Muscle layer of duodenum (tissue), 2 donors: ENCODE results near the gene PCNX4.

Experiments used
- H3K27ac ChIP-seq: one replicate; pipeline ENCODE4 v1.7.0; 2013; ENCODE audit warnings: mild to moderate bottlenecking, low read length
- H3K27me3 ChIP-seq: one replicate; pipeline ENCODE4 v1.7.0; 2013; ENCODE audit warnings: low read depth, mild to moderate bottlenecking, control low read depth, low read length
- H3K36me3 ChIP-seq, 2 donors: one replicate each; pipeline ENCODE4 v1.7.0; 2013; ENCODE audit warnings: low read length in 2 of 2, control low read depth in 1 of 2, mild to moderate bottlenecking in 1 of 2; ENCODE audit not compliant: insufficient read depth in 2 of 2, control insufficient read depth in 1 of 2
- H3K4me1 ChIP-seq, 2 donors: one replicate each; pipeline ENCODE4 v1.7.0; 2013; ENCODE audit warnings: low read length in 2 of 2, mild to moderate bottlenecking in 2 of 2, control low read depth in 1 of 2, moderate library complexity in 1 of 2; ENCODE audit not compliant: insufficient read depth in 2 of 2, control insufficient read depth in 1 of 2
- H3K4me3 ChIP-seq, 2 donors: one replicate each; pipeline ENCODE4 v1.7.0; 2013; ENCODE audit warnings: low read length in 2 of 2, low read depth in 1 of 2, mild to moderate bottlenecking in 1 of 2
- H3K9me3 ChIP-seq, 2 donors: one replicate each; pipeline ENCODE4 v1.7.0; 2013; ENCODE audit warnings: low read length in 2 of 2, control low read depth in 1 of 2, mild to moderate bottlenecking in 1 of 2; ENCODE audit not compliant: control insufficient read depth in 1 of 2
- donor health status: healthy.

The PCNX4 gene

DNA sequence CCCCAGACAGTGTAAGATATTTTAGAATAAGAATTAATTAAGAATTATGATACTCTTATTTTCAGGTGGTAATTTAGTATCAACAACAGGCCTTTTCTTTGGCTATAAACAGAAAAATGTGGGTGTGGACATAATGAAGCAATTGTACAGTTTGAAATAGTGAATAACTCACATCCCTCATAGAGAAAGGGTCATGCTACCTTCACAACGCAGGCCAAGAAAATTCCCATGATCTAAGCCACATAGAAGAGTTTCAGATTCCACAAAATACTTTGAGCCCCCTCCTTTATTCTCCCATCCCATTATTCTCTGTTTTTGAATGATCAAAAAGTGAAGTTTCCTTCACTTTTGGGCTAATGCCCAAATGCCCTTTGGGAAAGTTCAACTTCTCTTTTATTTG is 97.0 kb downstream of the PCNX4 start:
- Histone ChIP-seq H3K4me1 (peaks cover 0 to 4% of the 10 kb centered on the region in 2 donors), H3K27me3 (no peaks in the 10 kb centered on the region), H3K9me3 (no peaks in the 10 kb centered on the region), H3K4me3 (no peak overlapping the region), H3K27ac (no peak overlapping the region), H3K36me3 (no peaks in the 10 kb centered on the region)

DNA sequence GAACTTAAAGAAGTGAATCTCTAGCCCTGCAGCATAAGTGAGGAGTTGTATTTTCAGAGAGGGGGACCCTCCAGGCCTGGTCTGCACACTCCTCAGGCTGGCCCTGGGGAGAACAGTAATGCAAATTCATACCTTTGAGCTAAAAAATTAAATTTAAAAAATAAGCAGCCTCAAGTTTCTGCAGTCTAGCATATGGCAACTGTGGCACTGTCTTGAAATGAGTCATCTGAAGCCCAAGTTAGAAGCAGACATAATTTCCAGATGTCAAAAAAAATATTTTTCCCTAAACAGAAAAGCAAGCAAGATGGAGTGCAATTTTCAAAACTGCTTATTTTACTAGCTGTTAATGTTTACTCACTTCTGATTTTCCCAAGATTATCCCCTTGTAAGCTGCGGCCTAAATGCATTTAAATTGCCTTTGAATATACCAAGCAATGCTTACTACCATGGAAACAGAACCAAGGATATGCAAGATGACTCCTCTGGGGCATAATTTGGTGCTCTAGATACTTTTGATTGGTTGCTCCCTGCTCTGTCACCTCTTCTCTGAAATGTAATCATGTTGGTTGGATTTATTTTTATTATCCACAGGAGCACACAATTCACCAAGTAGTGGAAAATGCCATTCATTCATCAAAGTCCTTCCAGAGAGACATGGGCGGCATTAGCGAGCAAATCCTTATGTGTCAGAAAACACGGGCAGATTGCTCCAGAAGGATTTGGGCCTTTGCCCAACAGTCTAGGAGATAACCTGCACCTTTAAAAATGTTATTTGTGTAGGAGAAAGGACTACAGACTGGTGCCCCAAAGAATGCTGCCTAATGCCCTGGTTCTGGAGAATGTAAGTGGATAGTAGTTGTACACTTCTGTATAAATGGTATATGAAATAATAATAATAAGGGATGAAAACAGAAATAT is 98.5 kb downstream of the PCNX4 start:
- Histone ChIP-seq H3K9me3 (no peaks in the 10 kb centered on the region), H3K4me3 (no peak overlapping the region), H3K27me3 (no peaks in the 10 kb centered on the region), H3K27ac (no peak overlapping the region), H3K4me1 (no peaks in the 10 kb centered on the region), H3K36me3 (no peaks in the 10 kb centered on the region)

DNA sequence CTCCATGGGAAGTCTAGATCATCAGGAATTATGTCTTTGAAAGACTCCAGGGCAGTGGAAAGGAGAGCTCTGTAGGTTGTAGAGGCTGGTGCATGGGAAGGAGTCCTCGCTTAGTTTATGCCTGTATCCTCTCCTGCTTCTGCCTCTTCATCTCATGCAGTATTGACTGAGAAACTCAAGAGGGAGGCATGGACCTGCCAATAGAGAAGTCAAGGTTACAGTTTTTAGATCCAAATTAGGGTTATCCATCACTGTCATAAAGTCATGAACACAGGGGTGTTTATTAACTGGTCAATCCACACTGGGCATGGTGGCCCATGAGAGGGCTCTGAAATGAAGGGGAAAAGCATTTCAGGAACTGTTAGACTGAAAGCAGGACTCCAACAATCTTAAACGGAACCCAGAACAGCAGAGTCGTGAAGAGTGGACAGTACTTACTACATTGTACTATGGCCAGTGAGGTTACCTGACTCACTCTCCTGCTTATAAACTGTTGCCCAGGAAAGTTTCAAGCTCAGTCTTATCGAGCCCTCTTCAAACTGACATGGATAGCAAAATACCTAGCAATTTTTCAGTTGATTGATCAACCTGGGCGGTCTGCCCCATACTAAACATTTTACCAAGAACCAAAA is 103.6 kb downstream of the PCNX4 start:
- no peaks in the 10 kb centered on the region for H3K4me1 ChIP-seq
- H3K27ac ChIP-seq, result no peak overlapping the region
- no peaks in the 10 kb centered on the region for H3K27me3 ChIP-seq
- H3K4me3 ChIP-seq, result no peak overlapping the region
- H3K36me3 ChIP-seq, result no peaks in the 10 kb centered on the region
- H3K9me3 ChIP-seq, result no peaks in the 10 kb centered on the region

DNA sequence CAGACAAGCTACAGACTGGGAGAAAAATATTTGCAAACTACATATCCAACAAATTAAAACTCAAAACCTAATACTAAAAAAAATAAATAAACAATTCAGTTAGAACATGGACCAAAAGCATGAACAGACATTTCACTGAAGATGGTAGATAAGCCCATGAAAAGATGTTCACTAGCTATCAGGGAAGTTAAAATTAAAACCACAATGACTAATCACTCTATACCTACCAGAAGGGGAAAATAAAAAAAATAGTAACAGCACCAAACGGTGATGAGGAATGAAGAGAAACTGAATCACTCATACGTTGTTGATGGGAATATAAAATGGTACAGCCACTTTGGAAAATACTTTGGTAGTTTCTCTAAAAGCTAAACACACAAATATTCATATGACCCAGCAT is 104.6 kb downstream of the PCNX4 start:
- Histone ChIP-seq H3K27me3 (no peaks in the 10 kb centered on the region), H3K27ac (no peak overlapping the region), H3K9me3 (no peaks in the 10 kb centered on the region), H3K36me3 (no peaks in the 10 kb centered on the region), H3K4me1 (no peaks in the 10 kb centered on the region), H3K4me3 (no peak overlapping the region)

DNA sequence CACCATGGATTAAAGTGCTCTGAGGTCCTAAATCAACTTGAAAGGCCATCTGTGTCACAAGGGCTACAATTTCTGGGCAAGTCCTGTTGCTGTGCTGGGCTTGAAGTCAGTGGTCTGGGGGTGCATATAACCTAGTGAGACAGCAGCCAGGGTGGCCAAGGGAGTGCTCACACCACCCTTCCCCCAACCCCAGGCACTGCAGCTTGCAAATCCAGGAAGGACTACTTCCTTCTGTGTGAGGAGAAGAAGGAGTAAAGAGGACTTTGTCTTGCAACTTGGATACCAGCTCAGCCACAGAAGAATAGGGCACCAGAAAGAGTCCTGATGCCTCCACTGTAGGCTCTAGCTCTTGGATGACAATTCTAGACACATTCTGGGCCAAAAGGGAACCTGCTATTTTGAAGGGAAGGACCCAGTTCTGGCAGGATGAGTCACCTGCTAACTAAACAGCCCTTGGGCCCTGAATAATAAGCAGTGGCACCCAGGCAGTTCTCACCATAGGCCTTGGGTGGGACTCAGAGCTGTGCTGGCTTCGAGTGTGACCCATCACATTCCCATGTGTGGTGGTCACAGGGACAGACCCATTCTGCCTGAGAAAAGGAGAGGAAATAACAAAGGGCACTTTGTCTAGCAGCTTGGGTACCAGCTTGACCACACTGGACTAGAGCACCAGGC is 106.0 kb downstream of the PCNX4 start:
- no peaks in the 10 kb centered on the region for H3K4me1 ChIP-seq
- H3K27ac ChIP-seq, result no peak overlapping the region
- H3K9me3 ChIP-seq, result no peaks in the 10 kb centered on the region
- no peak overlapping the region for H3K4me3 ChIP-seq
- H3K36me3 ChIP-seq, result no peaks in the 10 kb centered on the region
- no peaks in the 10 kb centered on the region for H3K27me3 ChIP-seq

DNA sequence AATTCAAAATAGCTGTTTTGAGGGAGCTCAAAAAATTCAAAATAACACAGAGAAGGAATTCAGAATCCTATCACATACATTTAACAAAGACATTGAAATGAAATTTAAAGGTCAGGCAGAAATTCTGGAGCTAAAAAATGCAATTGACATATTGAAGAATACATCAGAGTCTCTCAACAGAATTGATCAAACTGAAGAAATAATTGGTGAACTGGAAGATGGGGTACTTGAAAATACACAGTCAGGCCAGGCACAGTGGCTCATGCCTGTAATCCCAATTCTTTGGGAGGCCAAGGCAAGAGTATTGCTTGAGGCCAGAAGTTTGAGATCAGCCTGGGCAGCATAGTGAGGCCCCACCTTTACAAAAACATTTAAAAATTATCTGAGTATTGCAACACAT is 107.6 kb downstream of the PCNX4 start:
- Histone ChIP-seq H3K9me3 (no peaks in the 10 kb centered on the region), H3K27me3 (no peaks in the 10 kb centered on the region), H3K4me1 (no peaks in the 10 kb centered on the region), H3K4me3 (no peak overlapping the region), H3K27ac (no peak overlapping the region), H3K36me3 (no peaks in the 10 kb centered on the region)

DNA sequence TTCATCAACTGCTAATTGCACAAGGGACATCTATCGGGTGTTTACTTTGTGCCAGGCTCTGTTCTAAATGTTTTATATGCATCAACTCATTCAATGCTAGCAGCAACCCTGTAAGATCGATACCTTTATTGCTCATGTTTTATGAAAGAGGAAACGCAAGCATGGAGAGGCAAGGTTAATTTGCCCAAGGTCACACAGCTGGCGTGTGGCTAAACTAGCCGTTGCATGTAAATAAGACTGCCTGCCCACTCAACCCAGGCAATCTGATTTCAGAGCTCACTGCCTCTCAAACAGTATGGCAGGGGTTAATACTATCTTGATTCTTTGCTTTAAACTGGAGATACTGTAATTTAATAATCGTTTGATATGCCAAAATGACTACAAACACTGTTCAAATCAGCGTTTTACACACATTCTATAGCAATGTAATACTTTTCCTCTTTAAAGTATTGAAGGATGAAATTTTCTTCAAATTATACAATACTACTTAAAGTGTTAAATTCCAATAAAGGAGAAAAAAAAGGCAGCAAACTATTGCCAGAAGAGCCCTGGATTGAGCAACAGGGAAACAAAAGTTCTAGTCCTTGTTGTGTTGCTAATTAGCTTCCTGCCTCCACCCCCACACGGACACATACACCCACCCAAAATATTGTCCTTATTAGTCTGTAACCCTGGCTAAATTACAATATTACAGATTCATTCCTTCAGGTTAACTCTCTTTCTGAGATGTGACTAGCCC is 112.5 kb downstream of the PCNX4 start:
- no peaks in the 10 kb centered on the region for H3K36me3 ChIP-seq
- H3K4me1 ChIP-seq, result no peaks in the 10 kb centered on the region
- no peak overlapping the region for H3K4me3 ChIP-seq
- no peaks in the 10 kb centered on the region for H3K27me3 ChIP-seq
- H3K9me3 ChIP-seq, result no peaks in the 10 kb centered on the region
- H3K27ac ChIP-seq, result no peak overlapping the region

DNA sequence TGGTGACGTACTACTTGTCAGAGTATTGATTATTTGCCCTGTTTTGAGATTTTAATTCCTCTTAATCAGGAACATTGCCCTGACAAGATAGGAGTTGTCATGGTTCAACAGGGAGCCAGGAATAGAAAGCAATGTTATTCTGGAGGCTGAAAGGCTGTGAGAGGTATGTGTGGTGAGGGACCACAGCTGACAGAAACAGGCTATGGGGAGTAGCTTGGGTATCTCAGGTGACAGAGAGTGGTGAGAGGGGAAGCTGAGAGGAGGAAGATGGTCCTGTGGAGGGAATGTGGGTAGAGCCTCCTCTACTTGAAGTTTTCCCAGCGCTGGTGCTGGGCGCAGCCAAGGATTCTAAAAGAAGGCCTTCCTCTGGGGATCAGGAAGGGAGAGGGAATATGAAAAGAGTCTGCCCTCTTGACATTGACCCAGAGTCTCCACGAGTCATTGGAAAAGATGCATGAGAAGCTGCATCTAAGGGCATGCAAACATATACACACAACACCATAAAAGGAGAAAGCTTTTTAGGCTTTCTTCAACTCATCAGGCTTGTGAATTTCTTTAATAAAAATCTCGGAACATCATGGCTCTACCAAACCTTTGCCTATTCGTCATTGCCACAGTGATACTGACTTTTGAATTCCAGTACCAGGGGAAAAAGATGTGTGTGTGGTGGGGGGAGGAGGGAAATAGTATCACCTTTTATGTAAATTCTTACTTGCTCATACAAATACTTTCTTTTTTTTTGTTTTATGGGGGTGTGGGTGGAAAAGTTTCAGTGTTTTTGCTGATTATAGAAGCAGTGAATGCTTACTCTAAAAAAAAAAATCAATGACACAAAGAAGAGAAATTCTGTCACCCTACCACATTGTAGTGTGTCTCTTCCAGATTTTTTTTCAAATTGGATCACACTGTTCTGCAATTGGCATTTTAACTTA is 113.4 kb downstream of the PCNX4 start:
- H3K9me3 ChIP-seq, result no peaks in the 10 kb centered on the region
- no peak overlapping the region for H3K4me3 ChIP-seq
- H3K27me3 ChIP-seq, result no peaks in the 10 kb centered on the region
- H3K27ac ChIP-seq, result no peak overlapping the region
- H3K36me3 ChIP-seq, result no peaks in the 10 kb centered on the region
- no peaks in the 10 kb centered on the region for H3K4me1 ChIP-seq

DNA sequence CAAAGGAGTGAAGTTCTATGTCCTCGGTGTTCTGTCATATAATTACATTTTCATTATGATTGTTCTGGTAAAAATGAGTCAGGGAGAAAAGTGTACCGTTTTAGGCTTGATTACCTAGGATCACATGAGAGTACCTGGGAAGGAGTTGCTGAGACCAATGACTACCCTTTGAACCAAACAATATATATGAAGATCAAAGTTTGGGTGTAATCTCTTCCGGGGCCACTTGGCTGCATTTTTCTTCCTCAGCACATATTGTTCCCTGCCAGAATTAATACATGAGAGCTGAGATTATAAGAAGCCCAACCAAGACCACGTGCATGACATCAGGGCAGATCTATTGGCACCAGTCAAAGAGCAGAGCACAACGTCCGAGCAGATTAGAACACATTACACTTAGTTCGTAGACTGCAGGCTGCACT is 114.5 kb downstream of the PCNX4 start:
- H3K27ac ChIP-seq, result no peak overlapping the region

DNA sequence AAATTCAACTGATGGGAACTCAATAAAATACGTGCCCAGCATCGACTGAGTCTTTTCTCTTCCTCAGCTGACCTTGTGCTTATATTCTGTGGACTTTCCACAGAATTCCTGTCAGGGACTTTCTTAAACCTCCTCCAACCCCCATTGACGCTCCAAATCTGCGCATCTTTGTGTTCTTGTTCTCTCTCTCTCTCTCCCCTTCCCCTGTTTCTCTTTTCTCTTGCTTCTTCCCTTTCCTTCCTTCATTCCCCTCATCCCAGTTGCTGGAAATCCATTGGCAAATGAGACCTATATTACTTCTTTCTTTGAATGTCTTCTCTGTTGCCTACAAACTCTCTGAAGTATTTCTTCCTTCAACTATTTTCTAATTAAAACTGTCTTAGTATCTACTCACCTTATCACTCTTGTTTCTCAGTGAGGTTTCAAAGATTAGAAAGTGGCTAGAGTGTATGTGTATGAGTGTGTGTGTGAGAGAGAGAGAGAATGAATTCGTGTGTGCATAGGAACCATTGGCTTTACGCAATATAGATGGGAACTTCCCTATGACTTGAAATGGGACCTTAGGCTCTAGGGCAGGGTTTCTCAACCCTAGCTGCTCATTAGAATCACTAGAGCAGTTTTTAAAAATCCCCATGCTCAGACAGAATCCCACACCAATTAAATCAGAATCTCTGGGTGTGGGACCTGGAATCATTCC is 115.3 kb downstream of the PCNX4 start:
- Histone ChIP-seq H3K9me3 (no peaks in the 10 kb centered on the region), H3K27ac (no peak overlapping the region), H3K36me3 (no peaks in the 10 kb centered on the region), H3K4me1 (no peaks in the 10 kb centered on the region), H3K4me3 (no peak overlapping the region), H3K27me3 (no peaks in the 10 kb centered on the region)

More for the DNA sequence above, 114.5 kb downstream of the PCNX4 start:
- no peaks in the 10 kb centered on the region for H3K4me1 ChIP-seq
- H3K9me3 ChIP-seq, result no peaks in the 10 kb centered on the region
- no peak overlapping the region for H3K4me3 ChIP-seq
- no peaks in the 10 kb centered on the region for H3K36me3 ChIP-seq
- H3K27me3 ChIP-seq, result no peaks in the 10 kb centered on the region
